K562 (cell line): Measurements from ENCODE around the gene AMOTL1.

Experiments used
- CTCF ChIP-seq, 3 experiments: IDR thresholded peaks in 2 of 3; conservative IDR thresholded peaks in 1 of 3; 2 replicates each; pipeline ENCODE4 v1.5.1; 2011 to 2012; ENCODE audit warnings: low read length in 3 of 3, mild to moderate bottlenecking in 3 of 3, control low read depth in 2 of 3, improper control_type of control experiment in 1 of 3, inconsistent platforms in 1 of 3, low read depth in 1 of 3, mixed read lengths in 1 of 3, moderate library complexity in 1 of 3; ENCODE audit not compliant: insufficient read depth in 2 of 3
- JUNB ChIP-seq: fragments of 450-650 bp; formaldehyde crosslinking; conservative IDR thresholded peaks from 2 replicates; pipeline ENCODE4 v1.4.0; 2020; ENCODE audit warnings: mild to moderate bottlenecking
- SIN3B ChIP-seq: fragments of 450-650 bp; IDR thresholded peaks from 2 replicates; pipeline ENCODE4 v1.6.1; 2017; ENCODE audit warnings: low read depth, mild to moderate bottlenecking, moderate library complexity

GRCh38 chr11:94767291-94767690 is 865 bp upstream of the AMOTL1 start:
- TF ChIP-seq CTCF (IDR thresholded peaks at IDR 0.05 in 2 of 3, conservative IDR thresholded peaks at IDR 0.05 in 1 of 3; ENCODE audit: insufficient read depth in 2 of 3, low read depth in 1 of 3, low read length in 3 of 3) = no peak
- no peak for TF ChIP-seq JUNB (CRISPR knock-in tag)
- TF ChIP-seq SIN3B = no peak
